CD4-positive, alpha-beta memory T cell (primary cell): ENCODE measurements around the gene KRT78. TPM values are rescaled to one million over a fixed set of nuclear protein-coding genes. Genes with fewer than 3 reads are reported as not detected.

Experiments
- CTCF ChIA-PET: fragments of 350-600 bp; sonication (Branson Sonifier 250); formaldehyde crosslinking; loops from one replicate; lab custom pipeline; 2021; ENCODE audit warnings: inconsistent platforms; ENCODE audit not compliant: partially characterized antibody; lab: Charles Lee
- POLR2A ChIA-PET: fragments of 350-600 bp; sonication (Branson Sonifier 250); formaldehyde crosslinking; loops from one replicate; lab custom pipeline; 2021; ENCODE audit not compliant: partially characterized antibody; lab: Charles Lee
- DNase-seq, 5 donors: peaks; one replicate each; pipeline versions ENCODE4 v3.0.0 to v3.0.0-alpha.2; 2020 to 2022; ENCODE audit warnings: mixed read lengths in 1 of 5
- H3K27ac ChIP-seq: one replicate; pipeline ENCODE4 v1.7.0; 2013; ENCODE audit warnings: low read depth, low read length
- H3K27me3 ChIP-seq: 2 replicates; pipeline ENCODE4 v1.7.0; 2013; ENCODE audit warnings: mild to moderate bottlenecking, low read length, moderate library complexity; ENCODE audit not compliant: insufficient read depth
- H3K36me3 ChIP-seq: 2 replicates; pipeline ENCODE4 v1.7.0; 2013; ENCODE audit warnings: mild to moderate bottlenecking, low read length, moderate library complexity; ENCODE audit not compliant: insufficient read depth
- H3K4me1 ChIP-seq: 2 replicates; pipeline ENCODE4 v1.7.0; 2013; ENCODE audit warnings: mild to moderate bottlenecking, low read length, moderate library complexity; ENCODE audit not compliant: insufficient read depth
- H3K4me3 ChIP-seq, 2 donors: one replicate each; pipeline ENCODE4 v1.7.0; 2013; ENCODE audit warnings: low read length in 2 of 2, mild to moderate bottlenecking in 1 of 2
- H3K9me3 ChIP-seq, 2 donors: one replicate each; pipeline ENCODE4 v1.7.0; 2013; ENCODE audit warnings: low read length in 2 of 2, control low read depth in 1 of 2; ENCODE audit not compliant: control insufficient read depth in 1 of 2
- H3K27ac Mint-ChIP-seq, 7 donors: one replicate each; pipeline ENCODE4 v1.8.0; 2020 to 2021; ENCODE audit warnings: mixed read lengths in 7 of 7, mild to moderate bottlenecking in 6 of 7, inconsistent platforms in 3 of 7, moderate library complexity in 3 of 7
- H3K27me3 Mint-ChIP-seq, 2 donors: one replicate each; pipeline ENCODE4 v1.8.0; 2020 to 2021; ENCODE audit warnings: mixed read lengths in 2 of 2
- H3K36me3 Mint-ChIP-seq, 2 donors: one replicate each; pipeline ENCODE4 v1.8.0; 2020 to 2021; ENCODE audit warnings: mixed read lengths in 2 of 2, inconsistent platforms in 1 of 2, mild to moderate bottlenecking in 1 of 2
- H3K4me1 Mint-ChIP-seq, 4 donors: one replicate each; pipeline ENCODE4 v1.8.0; 2020 to 2021; ENCODE audit warnings: mixed read lengths in 4 of 4, mild to moderate bottlenecking in 1 of 4
- H3K4me3 Mint-ChIP-seq, 8 donors: one replicate each; pipeline ENCODE4 v1.8.0; 2020 to 2021; ENCODE audit warnings: mixed read lengths in 8 of 8, mild to moderate bottlenecking in 7 of 8, moderate library complexity in 6 of 8, inconsistent platforms in 3 of 8
- H3K9me3 Mint-ChIP-seq, 8 donors: one replicate each; pipeline ENCODE4 v1.8.0; 2020 to 2021; ENCODE audit warnings: mixed read lengths in 8 of 8, mild to moderate bottlenecking in 5 of 8, inconsistent platforms in 3 of 8, moderate library complexity in 1 of 8
- intact Hi-C: fragments of 100-400 bp; cut with micrococcal nuclease; formaldehyde crosslinking; loops from one replicate; pipeline ENCODE4 v1.15.1; 2023
- polyA plus RNA-seq, 2 donors: library from polyadenylated mRNA; unstranded; fragments of 300-500 nt; fragmentation: Illumina TruSeq; gene quantifications; one replicate each; pipeline ENCODE4 v1.2.3, GENCODE V29; 2021
- total RNA-seq, 2 experiments: library from RNA; stranded (reverse); gene quantifications; one replicate each; pipeline ENCODE4 v1.2.3, GENCODE V29; 2021

Gene KRT78
- total and polyA plus RNA-seq, 4 experiments from 2014 or later, result not detected

DNA sequence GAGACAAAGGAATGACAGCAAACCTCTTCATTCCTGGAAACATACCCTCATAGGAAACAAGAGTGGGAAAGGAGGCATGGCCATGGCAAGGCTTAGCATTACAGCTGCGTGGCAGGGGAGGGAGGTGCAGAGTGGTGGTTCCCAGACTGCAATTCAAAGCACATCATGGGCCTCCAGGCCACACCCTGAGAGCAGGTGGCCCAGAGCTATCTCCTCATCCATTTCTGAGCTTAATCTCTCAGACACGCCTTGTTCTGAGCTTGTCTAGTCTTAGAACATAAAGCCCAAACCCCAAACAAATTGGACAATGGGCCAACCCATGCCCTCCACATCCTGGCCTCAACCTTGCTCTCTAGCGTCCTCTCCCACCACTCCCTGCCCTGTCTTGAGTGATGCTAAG, 47.0 kb downstream of the KRT78 start:
- POLR2A ChIA-PET, result no interaction called here
- intact Hi-C loops, result no loop called here
- DNase-seq, result no peak
- Mint-ChIP-seq H3K9me3 (peaks cover 0 to 2% (median 0%) of the 10 kb centered on the region in 8 donors), H3K36me3 (no peaks in the 10 kb centered on the region), H3K27me3 (peaks cover 2 to 5% of the 10 kb centered on the region in 2 donors), H3K4me3 (no peak overlapping the region), H3K4me1 (no peaks in the 10 kb centered on the region), H3K27ac (no peak overlapping the region)
- Histone ChIP-seq H3K27ac (no peak overlapping the region), H3K27me3 (no peaks in the 10 kb centered on the region), H3K36me3 (no peaks in the 10 kb centered on the region), H3K9me3 (no peaks in the 10 kb centered on the region), H3K4me1 (no peaks in the 10 kb centered on the region), H3K4me3 (no peak overlapping the region)
- CTCF ChIA-PET, result no interaction called here

GRCh38 chr12:52800259-52800917, 48.4 kb downstream of the KRT78 start:
- Mint-ChIP-seq H3K4me1 (no peaks in the 10 kb centered on the region), H3K27me3 (peaks cover 4 to 5% of the 10 kb centered on the region in 2 donors), H3K27ac (no peak overlapping the region), H3K9me3 (peaks cover 0 to 2% (median 0%) of the 10 kb centered on the region in 8 donors), H3K4me3 (no peak overlapping the region), H3K36me3 (no peaks in the 10 kb centered on the region)
- Histone ChIP-seq H3K9me3 (no peaks in the 10 kb centered on the region), H3K4me1 (no peaks in the 10 kb centered on the region), H3K27me3 (no peaks in the 10 kb centered on the region), H3K36me3 (no peaks in the 10 kb centered on the region), H3K27ac (no peak overlapping the region), H3K4me3 (no peak overlapping the region)
- ChIA-PET CTCF (interaction anchor here (1.0 kb wide), 1 partner anchor 85 kb away, joined by 3 read pairs; no protein-coding TSS in a partner anchor), POLR2A (no interaction called here)
- intact Hi-C loops, result no loop called here
- DNase-seq, result no peak

DNA sequence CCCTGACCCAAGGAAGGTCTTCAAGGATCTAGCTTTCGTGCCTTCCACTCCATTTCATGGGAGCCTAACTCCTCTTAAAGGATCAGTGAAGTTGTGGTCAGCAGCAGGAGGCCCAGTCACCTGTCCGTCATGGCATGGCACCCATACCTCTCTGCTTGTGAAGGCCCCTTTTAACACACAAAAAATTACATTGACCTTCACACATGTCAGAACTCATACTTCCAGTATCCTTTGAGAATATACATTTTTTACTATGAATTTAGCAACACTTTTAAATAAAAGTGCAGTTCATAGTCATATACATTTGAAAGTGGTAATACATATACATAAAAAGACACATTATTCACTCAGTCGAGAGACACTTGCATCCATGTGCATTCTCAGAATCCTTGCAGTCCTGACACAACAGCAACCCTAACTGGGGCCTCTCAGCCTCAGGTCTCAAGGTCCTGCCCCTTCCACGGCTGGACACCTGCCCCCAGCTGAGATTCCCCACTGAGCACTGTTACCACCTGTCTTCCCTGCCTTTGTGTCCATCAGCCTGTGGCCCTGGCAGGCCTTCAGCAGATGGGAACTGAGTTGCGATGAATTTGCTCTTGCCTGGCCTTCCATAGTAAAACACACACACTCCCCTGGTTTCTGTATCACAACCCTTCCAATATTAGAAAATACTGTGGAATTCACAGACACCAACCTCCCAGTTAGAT, 49.1 kb downstream of the KRT78 start:
- CTCF ChIA-PET, result interaction anchor here (1.0 kb wide), 1 partner anchor 86 kb away, joined by 3 read pairs; no protein-coding TSS in a partner anchor
- no peaks in the 10 kb centered on the region for H3K27me3 ChIP-seq
- H3K36me3 Mint-ChIP-seq, result no peaks in the 10 kb centered on the region

GRCh38 chr12:52798671-52799504, 49.9 kb downstream of the KRT78 start:
- Mint-ChIP-seq H3K4me1 (no peaks in the 10 kb centered on the region), H3K36me3 (no peaks in the 10 kb centered on the region), H3K4me3 (no peak overlapping the region), H3K9me3 (peaks cover 0 to 2% (median 0%) of the 10 kb centered on the region in 8 donors), H3K27ac (no peak overlapping the region), H3K27me3 (peaks cover 4 to 5% of the 10 kb centered on the region in 2 donors)
- no peaks in the 10 kb centered on the region for H3K4me1 ChIP-seq
- H3K4me3 ChIP-seq, result no peak overlapping the region
- ChIA-PET CTCF (interaction anchor here (1.0 kb wide), 1 partner anchor 9 kb away, joined by 3 read pairs; no protein-coding TSS in a partner anchor), POLR2A (no interaction called here)
- no peaks in the 10 kb centered on the region for H3K9me3 ChIP-seq
- H3K27me3 ChIP-seq, result no peaks in the 10 kb centered on the region
- no peak for DNase-seq
- intact Hi-C loops, result no loop called here
- no peak overlapping the region for H3K27ac ChIP-seq
- H3K36me3 ChIP-seq, result no peaks in the 10 kb centered on the region

More for the DNA sequence above, 49.1 kb downstream of the KRT78 start:
- no peak overlapping the region for H3K27ac ChIP-seq
- H3K27me3 Mint-ChIP-seq, result peaks cover 4 to 5% of the 10 kb centered on the region in 2 donors
- H3K4me1 Mint-ChIP-seq, result no peaks in the 10 kb centered on the region
- H3K4me1 ChIP-seq, result no peaks in the 10 kb centered on the region
- no peak overlapping the region for H3K27ac Mint-ChIP-seq
- peaks cover 0 to 2% (median 0%) of the 10 kb centered on the region in 8 donors for H3K9me3 Mint-ChIP-seq
- no peak overlapping the region for H3K4me3 Mint-ChIP-seq
- DNase-seq, result no peak
- POLR2A ChIA-PET, result no interaction called here
- H3K4me3 ChIP-seq, result no peak overlapping the region
- H3K36me3 ChIP-seq, result no peaks in the 10 kb centered on the region
- intact Hi-C loops, result no loop called here
- H3K9me3 ChIP-seq, result no peaks in the 10 kb centered on the region

DNA sequence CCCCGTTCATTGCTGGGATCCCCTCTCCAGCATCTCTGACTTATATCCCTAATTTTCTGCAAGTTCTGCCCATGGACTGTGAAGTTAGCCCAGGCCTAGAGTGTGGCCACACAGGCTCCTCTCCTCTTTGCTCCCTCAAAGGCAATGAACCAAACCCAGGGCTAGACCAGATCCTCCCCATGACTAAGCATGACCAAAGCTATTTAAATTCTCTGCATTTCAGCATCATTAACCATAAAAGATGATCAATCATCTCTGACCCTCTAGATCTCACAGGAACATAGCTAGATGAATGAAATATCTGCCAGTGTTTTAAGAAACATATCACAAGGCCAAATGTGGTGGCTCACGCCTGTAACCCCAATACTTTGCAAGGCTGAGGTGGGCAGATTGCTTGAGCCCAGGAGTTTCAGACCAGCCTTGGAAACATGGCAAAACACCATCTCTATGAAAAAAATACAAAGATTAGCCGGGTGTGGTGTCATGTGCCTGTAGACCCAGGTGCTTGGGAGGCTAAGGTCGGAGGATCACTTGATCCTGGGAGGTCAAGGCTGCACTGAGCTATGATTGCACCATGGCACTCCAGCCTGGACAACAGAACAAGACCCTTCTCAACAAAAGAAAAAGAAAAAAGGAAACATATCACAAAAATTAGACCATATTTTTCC, 50.7 kb downstream of the KRT78 start:
- Histone ChIP-seq H3K9me3 (no peaks in the 10 kb centered on the region), H3K27me3 (no peaks in the 10 kb centered on the region), H3K36me3 (no peaks in the 10 kb centered on the region), H3K4me3 (no peak overlapping the region), H3K27ac (no peak overlapping the region), H3K4me1 (no peaks in the 10 kb centered on the region)
- no peak overlapping the region for H3K27ac Mint-ChIP-seq
- H3K4me3 Mint-ChIP-seq, result no peak overlapping the region
- H3K27me3 Mint-ChIP-seq, result peaks cover 5 to 8% of the 10 kb centered on the region in 2 donors
- POLR2A ChIA-PET, result no interaction called here
- H3K4me1 Mint-ChIP-seq, result no peaks in the 10 kb centered on the region
- no peaks in the 10 kb centered on the region for H3K36me3 Mint-ChIP-seq
- CTCF ChIA-PET, result interaction anchor here (1.0 kb wide), 1 partner anchor 10 kb away, joined by 3 read pairs; no protein-coding TSS in a partner anchor
- intact Hi-C loops, result no loop called here
- DNase-seq, result no peak
- H3K9me3 Mint-ChIP-seq, result peaks cover 0 to 2% (median 0%) of the 10 kb centered on the region in 8 donors

- Mint-ChIP-seq H3K27ac (no peak overlapping the region), H3K4me1 (no peaks in the 10 kb centered on the region), H3K27me3 (peaks cover 5 to 8% of the 10 kb centered on the region in 2 donors), H3K9me3 (peaks cover 0 to 2% (median 0%) of the 10 kb centered on the region in 8 donors), H3K36me3 (no peaks in the 10 kb centered on the region), H3K4me3 (no peak overlapping the region)
- Histone ChIP-seq H3K9me3 (no peaks in the 10 kb centered on the region), H3K4me3 (no peak overlapping the region), H3K27ac (no peak overlapping the region), H3K4me1 (no peaks in the 10 kb centered on the region), H3K36me3 (no peaks in the 10 kb centered on the region), H3K27me3 (no peaks in the 10 kb centered on the region)
- CTCF ChIA-PET, result no interaction called here
- POLR2A ChIA-PET, result no interaction called here
- intact Hi-C loops, result no loop called here
- DNase-seq, result no peak
Observed at GRCh38 chr12:52797529-52797894, 51.3 kb downstream of the KRT78 start.
